ENCODE data around the gene MS4A6A.
"Not testable (repeated sequence)": the region's sequence is repeated elsewhere in the genome, so short reads cannot be mapped to it uniquely, and the experiment has no call there.

MS4A6A gene

DNA sequence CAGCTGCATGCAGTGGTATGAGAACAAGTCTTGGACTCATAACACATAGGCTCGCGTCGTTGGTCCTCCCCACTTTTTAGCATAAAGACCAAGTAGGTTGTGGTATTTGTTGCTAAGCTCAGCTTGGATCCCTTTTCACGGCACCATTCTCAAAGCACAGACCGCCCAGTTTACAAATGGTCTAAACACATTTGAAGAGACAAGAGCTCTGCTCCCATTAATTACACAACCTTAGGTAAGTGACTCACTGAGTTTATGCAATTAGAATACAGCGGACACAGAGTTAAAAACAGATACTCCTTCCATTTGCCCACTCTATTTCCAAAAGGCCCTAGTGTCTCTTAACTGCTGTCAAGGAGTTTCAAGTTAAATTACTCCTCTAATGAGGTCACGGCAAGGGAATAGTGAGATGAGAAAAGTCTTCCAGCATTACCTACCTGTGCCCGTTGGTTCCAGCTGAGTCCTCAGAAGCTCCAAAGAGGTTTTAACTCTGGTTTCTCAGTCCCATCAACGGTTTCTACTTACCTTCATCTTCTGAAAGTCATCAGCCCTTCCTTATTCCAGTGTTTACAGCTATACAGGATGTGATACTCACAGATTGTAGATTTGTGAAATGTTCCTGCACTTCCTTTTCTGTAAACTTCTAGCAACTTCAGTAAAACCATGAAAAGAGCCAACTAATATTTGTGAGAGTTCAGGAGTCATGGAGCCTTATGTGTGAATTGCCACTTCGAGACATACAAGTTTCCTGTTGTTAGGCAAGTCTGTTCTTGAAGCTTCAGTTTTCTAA, at the start of gene MS4A6A:
TSS of gene MS4A6A (minus strand) at position 543 of the 790 bp plus-strand sequence. CDS start 1,356 bp downstream, outside the sequence.
- DNase-seq, result no peak

DNA sequence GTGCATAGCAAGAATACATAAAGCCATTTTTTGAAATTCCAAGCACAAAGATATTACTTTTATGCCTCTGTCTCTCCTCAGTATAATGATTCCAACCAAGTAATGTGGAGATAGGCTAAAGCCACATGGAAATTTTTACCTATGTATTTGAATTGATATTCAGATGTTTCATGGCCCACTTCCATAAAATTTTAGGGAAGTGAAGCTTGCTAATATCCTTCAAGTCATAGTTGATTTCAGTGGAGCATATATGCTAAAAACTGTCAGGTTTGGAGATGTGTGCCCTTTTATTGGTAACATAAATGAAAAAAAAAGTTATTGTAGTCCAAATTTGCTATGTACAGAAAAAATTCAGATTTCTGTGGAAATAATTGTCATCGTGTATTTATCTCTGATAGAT, 47.8 kb upstream of the MS4A6A start:
- DNase-seq, result no peak

DNA sequence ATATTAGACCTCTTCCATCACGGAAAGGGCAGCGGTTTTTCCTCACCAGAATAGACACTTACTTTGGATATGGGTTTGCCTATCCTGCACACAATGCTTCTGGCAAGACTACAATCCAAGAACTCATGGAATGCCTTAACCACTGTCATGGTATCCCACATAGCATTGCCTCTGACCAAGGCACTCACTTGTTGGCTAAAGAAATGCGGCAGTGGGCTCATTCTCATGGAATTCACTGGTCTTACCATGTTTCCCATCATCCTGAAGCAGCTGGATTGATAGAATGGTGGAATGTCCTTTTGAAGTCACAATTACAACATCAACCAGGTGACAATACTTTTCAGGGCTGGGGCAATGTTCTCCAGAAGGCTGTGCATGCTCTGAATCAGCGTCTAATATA, 39.3 kb upstream of the MS4A6A start:
- DNase-seq, result no peak

DNA sequence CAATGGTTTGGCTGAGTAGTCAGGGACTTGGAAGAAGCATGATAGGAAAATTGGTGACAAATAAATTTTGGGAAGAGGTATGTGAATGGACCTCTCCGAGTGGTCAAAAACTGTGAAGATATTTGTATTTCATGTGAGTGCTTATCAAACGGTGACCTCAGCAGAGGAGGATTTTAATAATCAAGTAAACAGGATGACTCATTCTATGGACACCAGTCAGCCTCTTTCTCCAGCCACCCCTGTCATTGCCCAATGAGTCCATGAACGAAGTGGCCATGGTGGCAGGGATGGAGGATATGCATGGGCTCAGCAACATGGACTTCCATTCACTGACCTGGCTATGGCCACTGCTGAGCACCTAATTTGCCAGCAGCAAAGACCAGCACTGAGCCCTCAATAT, 38.8 kb upstream of the MS4A6A start:
- no peak for DNase-seq

DNA sequence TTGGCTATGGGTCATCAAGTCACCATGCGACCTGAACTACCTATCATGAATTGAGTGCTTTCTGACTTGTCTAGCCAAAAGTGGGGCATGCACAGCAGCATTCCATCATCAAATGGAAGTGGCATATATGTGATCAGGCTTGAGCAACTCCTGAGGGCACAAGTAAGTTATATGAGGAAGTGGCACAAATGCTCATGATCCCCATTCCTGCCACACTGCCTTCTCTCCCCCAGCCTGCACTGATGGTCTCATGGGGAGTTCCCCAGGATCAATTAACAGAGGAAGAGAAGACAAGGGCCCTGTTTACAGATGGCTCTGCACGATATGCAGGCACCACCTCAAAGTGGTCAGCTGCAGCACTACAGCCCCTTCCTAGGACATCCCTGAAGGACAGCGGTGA, 38.3 kb upstream of the MS4A6A start:
- DNase-seq, result no peak

DNA sequence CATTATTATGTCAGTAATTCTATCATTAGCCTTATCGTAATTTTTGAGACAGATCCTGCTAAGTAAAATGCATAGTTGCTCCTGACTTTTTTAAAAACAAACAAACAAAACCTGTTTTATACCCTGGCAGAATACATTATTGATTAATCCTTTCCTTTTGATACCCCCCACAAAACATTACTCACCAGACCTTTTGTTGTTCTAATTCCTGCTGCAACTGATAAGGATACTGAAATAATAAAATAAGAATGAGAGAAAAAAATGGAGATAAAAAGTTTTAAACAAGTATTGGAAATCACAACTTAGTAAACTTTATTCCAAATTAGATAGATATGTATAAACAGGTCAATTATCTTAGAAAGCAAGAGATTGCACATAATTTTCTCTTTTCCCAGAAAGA, 31.5 kb upstream of the MS4A6A start:
- DNase-seq, result no peak

GRCh38 chr11:60211206-60211605, 28.3 kb upstream of the MS4A6A start:
- no peak for DNase-seq

- DNase-seq, result no peak
These were observed 27.1 kb upstream of the MS4A6A start for GRCh38 chr11:60209977-60210376.

GRCh38 chr11:60208951-60209350, 26.1 kb upstream of the MS4A6A start:
- no peak for DNase-seq

DNA sequence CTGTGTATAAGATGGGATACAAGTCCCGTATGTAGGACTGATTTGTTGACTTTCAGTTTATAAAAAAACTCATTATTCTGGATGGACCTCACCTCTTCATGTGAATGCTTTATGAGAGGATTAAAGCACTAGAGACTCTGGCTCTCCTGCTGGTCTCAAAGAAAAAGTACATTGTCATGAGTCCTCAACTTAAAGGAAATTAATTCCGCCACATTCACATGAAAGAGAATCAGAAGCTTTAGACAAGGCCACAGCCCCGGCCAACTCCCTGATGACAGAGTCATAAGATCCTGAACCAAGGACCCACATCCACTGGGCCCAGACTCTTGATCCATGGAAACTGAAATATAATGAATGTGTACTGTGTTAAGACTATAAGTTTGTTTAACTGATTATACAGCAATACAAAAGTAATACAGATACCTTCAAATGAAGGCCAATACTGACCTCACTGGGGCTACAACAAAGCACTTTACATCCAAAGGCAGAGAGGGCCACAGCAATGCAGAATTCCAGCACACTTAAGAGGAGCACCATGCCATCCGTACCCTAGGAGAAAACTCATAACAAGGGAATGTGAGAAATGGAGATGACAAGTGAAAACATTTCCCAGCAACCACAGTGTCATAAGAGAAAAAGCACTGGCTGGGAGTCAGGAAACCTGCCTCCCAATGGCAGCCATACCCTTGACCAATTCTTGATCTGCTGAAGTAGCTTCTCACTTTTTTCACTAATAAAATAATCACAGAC, 25.4 kb upstream of the MS4A6A start:
- DNase-seq, result no peak

DNA sequence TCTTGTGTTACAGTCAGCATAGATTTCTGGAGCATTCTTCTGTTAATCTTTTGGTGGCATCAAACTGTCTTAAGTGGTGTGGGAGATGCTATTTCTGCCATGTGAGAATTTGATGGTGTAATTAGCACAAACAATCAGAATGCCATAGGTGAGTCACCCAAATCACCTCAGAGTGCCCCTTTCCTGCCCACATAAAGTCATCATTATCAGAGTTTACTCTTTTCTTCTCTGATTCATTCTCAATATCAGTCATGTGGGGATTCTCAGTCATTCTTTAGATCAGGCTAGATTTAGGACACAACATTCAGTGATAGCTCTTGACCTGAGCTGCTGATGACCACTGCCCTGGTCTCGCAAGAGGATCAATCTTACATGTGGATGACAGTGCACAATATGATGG, 23.7 kb upstream of the MS4A6A start:
- no peak for DNase-seq

GRCh38 chr11:60204922-60205321, 22.0 kb upstream of the MS4A6A start:
- no peak for DNase-seq

- not testable (repeated sequence) for DNase-seq
These were observed 18.5 kb upstream of the MS4A6A start for GRCh38 chr11:60201334-60201733.

DNA sequence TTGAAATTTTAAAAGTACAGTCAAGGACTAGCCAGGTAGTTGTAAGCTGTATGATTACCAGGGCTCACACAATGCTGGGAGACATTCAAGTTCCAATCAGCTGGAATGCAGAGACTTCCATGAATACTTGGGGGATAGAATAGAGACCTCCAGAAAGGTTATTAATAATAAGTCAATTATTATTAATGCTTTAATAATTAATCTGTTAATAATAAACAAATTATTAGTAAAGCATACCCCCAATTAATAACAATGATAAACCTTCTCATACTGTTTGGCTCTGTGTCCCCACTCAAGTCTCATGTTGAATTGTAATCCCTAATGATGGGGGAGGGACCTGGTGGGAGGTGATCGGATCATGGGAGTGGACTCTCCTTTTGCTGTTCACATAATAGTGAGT, 14.6 kb upstream of the MS4A6A start:
- DNase-seq, result no peak

GRCh38 chr11:60195923-60196368, 13.1 kb upstream of the MS4A6A start:
- DNase-seq, result no peak

DNA sequence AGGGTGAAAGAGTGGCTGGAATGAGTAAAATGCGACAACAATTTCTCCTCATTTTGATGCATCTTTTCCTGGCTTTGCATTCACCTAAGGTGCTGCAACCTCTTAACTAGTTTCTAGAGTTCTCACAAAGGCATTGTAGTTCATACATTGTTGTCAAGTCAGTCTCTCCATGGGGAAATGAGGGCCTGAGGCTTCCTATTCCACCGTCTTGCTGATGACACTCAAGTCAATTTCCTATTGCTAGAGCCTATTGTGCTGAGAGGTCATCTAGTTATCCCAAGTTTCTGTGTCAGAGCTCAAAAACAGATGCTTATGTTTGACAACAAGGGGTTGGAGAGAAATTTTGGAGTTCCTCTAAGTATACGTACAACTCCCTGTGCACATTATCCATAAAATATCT, 11.6 kb upstream of the MS4A6A start:
- no peak for DNase-seq

- DNase-seq, result peak; percentile 14
These were observed 11.0 kb upstream of the MS4A6A start for GRCh38 chr11:60193687-60194433.

DNA sequence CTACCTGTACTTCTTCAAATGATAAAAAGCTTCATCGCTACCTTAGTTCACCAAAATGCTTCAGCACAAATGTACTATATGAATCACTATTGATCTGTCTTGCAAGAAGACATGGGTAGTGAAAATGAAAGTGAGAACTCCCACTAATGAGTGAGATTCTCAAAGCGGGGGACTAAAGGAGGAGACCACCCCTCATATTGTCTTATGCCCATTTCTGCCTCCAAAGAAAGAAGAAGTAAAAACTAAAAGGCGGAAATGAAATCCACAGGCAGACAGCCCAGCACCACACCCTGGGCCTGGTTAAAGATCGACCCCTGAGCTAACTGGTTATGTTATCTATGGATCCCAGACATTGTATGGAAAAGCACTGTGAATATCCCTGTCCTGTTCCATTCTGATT, 9.7 kb upstream of the MS4A6A start:
- not testable (repeated sequence) for DNase-seq

- DNase-seq, result not testable (repeated sequence)
These were observed 5.6 kb upstream of the MS4A6A start for GRCh38 chr11:60188481-60188880.

DNA sequence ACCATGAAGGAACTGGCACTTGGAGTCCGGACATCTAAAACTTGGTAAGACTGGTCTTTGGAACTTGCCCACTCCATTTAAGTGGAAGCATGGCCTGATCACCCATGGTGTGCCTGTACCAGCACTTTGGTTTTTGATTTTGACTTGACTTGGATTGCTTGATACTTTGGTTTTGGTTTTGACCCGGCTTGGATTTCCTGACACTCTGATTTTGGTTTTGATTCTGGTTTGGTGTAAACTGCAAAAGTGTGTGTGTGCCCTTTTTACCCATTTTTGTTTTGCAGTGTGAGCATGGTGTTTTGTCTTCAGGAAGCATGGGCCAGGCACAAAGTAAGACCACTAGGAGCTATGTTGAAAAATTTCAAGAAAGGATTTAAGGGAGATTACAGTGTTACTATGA, 3.2 kb upstream of the MS4A6A start:
- DNase-seq, result not testable (repeated sequence)

- not testable (repeated sequence) for DNase-seq
These were observed 2.6 kb upstream of the MS4A6A start for GRCh38 chr11:60185512-60185827.

- DNase-seq, result no peak
These were observed 2.1 kb upstream of the MS4A6A start for GRCh38 chr11:60184824-60185511.

- no peak for DNase-seq
These were observed 815 bp upstream of the MS4A6A start for GRCh38 chr11:60183591-60184205.
